Type B pancreatic cell (in vitro differentiated cells): Measurements from ENCODE around the gene CCDC57. TPM values are rescaled to one million over a fixed set of nuclear protein-coding genes. Genes with fewer than 3 reads are reported as not detected.

ENCODE experiments used
- DNase-seq: peaks from one replicate; pipeline ENCODE4 v3.0.0; 2021; ENCODE audit warnings: mixed read lengths; ENCODE audit not compliant: unreplicated experiment; ENCODE audit errors: extremely low spot score
- H3K27ac Mint-ChIP-seq: 2 replicates; pipeline ENCODE4 v1.8.0; 2021; ENCODE audit warnings: mild to moderate bottlenecking, mixed read lengths
- H3K27me3 Mint-ChIP-seq: 2 replicates; pipeline ENCODE4 v1.8.0; 2021; ENCODE audit warnings: mixed read lengths
- H3K36me3 Mint-ChIP-seq: 2 replicates; pipeline ENCODE4 v1.8.0; 2021; ENCODE audit warnings: mixed read lengths
- H3K4me1 Mint-ChIP-seq: one replicate; pipeline ENCODE4 v1.8.0; 2021; ENCODE audit warnings: mixed read lengths; ENCODE audit not compliant: unreplicated experiment
- H3K4me3 Mint-ChIP-seq: 2 replicates; pipeline ENCODE4 v1.8.0; 2021; ENCODE audit warnings: mild to moderate bottlenecking, mixed read lengths
- H3K9me3 Mint-ChIP-seq: 2 replicates; pipeline ENCODE4 v1.8.0; 2021; ENCODE audit warnings: mixed read lengths
- CTCF ChIP-seq: fragments of 200-600 bp; sonication (generic); conservative IDR thresholded peaks from 2 replicates; pipeline ENCODE4 v1.5.0; 2021; ENCODE audit warnings: antibody characterized with exemption, mild to moderate bottlenecking
- total RNA-seq: library from RNA; stranded (reverse); gene quantifications from 2 replicates; pipeline ENCODE4 v1.2.1, GENCODE V29; 2021; ENCODE audit warnings: low replicate concordance

CCDC57 gene
- total RNA-seq, 1 donor from 2014 or later, result 58.7 TPM

- H3K4me1 Mint-ChIP-seq, result no peaks in the 10 kb centered on the region
- no peak overlapping the region for H3K27ac Mint-ChIP-seq
- no peaks in the 10 kb centered on the region for H3K27me3 Mint-ChIP-seq
- no peaks in the 10 kb centered on the region for H3K36me3 Mint-ChIP-seq
- H3K4me3 Mint-ChIP-seq, result no peak overlapping the region
- no peak for DNase-seq
- TF ChIP-seq CTCF, result no peak
- no peaks in the 10 kb centered on the region for H3K9me3 Mint-ChIP-seq
These were observed 127.4 kb downstream of the CCDC57 start for GRCh38 chr17:82085031-82085861.

- no peaks in the 10 kb centered on the region for H3K27me3 Mint-ChIP-seq
- no peak overlapping the region for H3K27ac Mint-ChIP-seq
- H3K9me3 Mint-ChIP-seq, result no peaks in the 10 kb centered on the region
- DNase-seq, result no peak
- no peaks in the 10 kb centered on the region for H3K36me3 Mint-ChIP-seq
- H3K4me1 Mint-ChIP-seq, result no peaks in the 10 kb centered on the region
- TF ChIP-seq CTCF, result no peak
- H3K4me3 Mint-ChIP-seq, result no peak overlapping the region
These were observed 128.1 kb downstream of the CCDC57 start for GRCh38 chr17:82084373-82085030.

- TF ChIP-seq CTCF, result no peak
- H3K9me3 Mint-ChIP-seq, result no peaks in the 10 kb centered on the region
- H3K4me1 Mint-ChIP-seq, result no peaks in the 10 kb centered on the region
- H3K36me3 Mint-ChIP-seq, result no peaks in the 10 kb centered on the region
- no peak overlapping the region for H3K4me3 Mint-ChIP-seq
- no peak for DNase-seq
- H3K27me3 Mint-ChIP-seq, result no peaks in the 10 kb centered on the region
- no peak overlapping the region for H3K27ac Mint-ChIP-seq
These were observed 128.9 kb downstream of the CCDC57 start for GRCh38 chr17:82083533-82084359.

DNA sequence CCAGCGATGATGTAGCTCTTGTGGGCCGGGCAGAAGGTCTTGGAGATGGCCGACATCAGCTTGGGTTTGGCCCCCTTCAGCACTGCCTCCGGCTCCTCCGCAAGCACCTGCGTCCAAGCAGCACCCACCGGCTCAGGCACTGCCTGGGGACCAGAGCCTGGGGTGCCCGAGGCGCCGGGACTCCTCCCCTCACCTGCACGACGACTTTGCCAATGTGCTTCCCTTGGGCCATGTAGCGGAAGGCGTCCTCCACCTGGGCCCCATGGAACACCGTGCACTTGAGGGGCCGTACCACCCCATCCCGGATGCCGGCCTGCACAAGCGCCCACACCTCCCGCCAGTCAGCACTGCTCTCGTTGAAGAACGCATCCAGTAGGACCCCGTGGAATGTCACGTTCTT, 129.6 kb downstream of the CCDC57 start:
- Mint-ChIP-seq H3K4me1 (no peaks in the 10 kb centered on the region), H3K27ac (no peak overlapping the region), H3K4me3 (no peak overlapping the region), H3K36me3 (no peaks in the 10 kb centered on the region), H3K9me3 (no peaks in the 10 kb centered on the region), H3K27me3 (no peaks in the 10 kb centered on the region)
- no peak for TF ChIP-seq CTCF
- DNase-seq, result no peak

DNA sequence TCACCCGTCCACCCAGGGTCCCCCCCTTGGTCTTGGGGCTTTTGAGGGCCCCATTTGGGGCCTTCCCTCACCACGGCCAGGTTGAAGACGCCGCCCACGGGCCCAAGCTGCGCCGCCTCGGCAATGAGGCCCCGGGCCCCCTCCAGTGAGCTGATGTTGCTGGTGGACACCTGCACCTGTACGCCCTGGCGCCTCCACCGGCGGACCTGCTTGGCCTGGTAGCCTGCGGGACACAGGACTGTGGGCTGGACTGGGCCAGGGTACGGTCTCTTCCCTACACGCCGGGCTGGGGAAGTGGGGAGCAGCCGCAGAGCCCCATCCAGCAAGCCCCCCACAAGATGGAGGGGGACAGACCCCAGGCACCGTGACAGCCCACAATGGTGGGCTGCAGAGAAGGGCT, 130.2 kb downstream of the CCDC57 start:
- H3K36me3 Mint-ChIP-seq, result no peaks in the 10 kb centered on the region
- H3K27me3 Mint-ChIP-seq, result no peaks in the 10 kb centered on the region
- H3K27ac Mint-ChIP-seq, result no peak overlapping the region
- H3K4me1 Mint-ChIP-seq, result no peaks in the 10 kb centered on the region
- H3K4me3 Mint-ChIP-seq, result no peak overlapping the region
- no peak for DNase-seq
- no peaks in the 10 kb centered on the region for H3K9me3 Mint-ChIP-seq
- TF ChIP-seq CTCF, result no peak
